Inflammatory macrophage treated with lipopolysaccharide for 1 hour (primary cell): ENCODE measurements around the gene ALDH4A1.
"Not testable (repeated sequence)": the region's sequence is repeated elsewhere in the genome, so short reads cannot be mapped to it uniquely, and the experiment has no call there.

ENCODE experiments used
- DNase-seq, 2 donors: peaks; one replicate each; pipeline ENCODE4 v3.0.0-alpha.2; 2020 to 2022

The ALDH4A1 gene

DNA sequence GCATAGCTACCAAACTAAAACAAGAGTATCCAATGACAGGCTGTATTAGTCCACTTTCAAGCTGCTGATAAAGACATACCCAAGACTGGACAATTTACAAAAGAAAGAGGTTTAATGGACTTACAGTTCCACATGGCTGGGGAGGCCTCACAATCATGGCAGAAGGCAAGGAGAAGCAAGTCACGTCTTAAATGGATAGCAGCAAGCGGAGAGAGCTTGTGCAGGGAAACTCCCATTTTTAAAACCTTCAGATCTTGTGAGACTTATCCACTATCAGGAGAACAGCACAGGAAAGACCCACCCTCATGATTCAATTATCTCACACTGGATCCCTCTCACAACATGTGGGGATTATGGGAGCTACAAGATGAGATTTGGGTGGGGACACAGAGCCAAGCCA, 54.6 kb downstream of the ALDH4A1 start:
- DNase-seq = not testable (repeated sequence)

- no peak for DNase-seq
Observed at GRCh38 chr1:18840145-18840544, 62.2 kb downstream of the ALDH4A1 start.

- DNase-seq = no peak
Observed at GRCh38 chr1:18836654-18837053, 65.7 kb downstream of the ALDH4A1 start.

DNA sequence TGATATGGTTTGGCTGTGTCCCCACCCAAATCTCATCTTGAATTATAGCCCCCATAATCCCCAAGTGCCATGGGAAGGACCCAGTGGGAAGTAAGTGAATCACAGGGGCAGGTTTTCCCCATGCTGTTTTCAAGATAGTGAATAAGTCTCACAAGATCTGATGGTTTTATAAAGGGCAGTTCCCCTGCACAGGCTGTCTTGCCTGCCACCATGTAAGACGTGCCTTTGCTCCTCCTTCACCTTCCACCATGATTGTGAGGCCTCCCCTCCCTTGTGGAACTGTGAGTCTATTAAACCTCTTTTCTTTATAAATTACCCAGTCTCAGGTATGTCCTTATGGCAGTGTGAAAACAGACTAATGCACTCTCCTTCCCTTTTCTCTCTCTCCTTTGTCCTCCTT, 70.0 kb downstream of the ALDH4A1 start:
- not testable (repeated sequence) for DNase-seq

DNA sequence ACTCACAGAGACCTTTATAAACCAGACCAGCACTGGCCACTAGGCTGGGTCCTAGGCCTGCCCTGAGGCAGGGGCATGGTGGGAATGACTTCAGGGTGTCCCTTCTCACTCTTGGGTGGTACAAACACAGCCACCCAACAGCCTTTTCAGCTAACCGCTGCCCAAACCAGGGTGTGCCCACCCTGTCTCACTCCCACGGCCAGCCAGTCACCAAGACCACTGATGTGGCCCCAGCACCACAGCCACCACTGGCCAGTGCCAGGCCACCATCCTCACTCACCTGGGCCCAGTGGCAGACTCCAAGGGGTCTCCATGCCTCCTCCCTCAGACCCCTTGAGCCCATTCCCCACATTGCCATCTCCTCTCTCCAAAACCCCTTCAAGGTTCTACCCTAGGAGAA, 70.7 kb downstream of the ALDH4A1 start:
- DNase-seq = no peak

DNA sequence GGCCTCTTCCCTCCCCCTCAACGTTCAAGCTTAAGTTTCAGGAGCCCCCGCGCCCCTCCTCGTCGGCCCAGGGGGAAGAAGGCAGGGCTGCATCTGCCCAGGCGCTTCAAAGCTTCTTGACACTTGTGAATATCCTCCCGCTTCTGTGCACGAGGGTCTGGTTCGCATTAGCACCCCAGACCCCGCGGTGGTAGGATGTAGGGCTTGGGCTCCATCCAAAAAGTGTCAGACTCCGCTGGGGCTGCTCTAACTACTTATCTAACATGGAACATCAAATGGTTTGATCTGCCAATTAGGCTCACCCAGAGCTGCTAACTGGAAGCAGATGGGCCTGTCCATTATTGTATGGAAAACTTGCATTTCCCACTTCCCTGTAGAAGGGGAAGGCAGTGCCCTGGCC, 71.8 kb downstream of the ALDH4A1 start:
- no peak for DNase-seq

GRCh38 chr1:18829671-18830070, 72.7 kb downstream of the ALDH4A1 start:
- DNase-seq = no peak

- no peak for DNase-seq
Observed at GRCh38 chr1:18828224-18828623, 74.1 kb downstream of the ALDH4A1 start.

DNA sequence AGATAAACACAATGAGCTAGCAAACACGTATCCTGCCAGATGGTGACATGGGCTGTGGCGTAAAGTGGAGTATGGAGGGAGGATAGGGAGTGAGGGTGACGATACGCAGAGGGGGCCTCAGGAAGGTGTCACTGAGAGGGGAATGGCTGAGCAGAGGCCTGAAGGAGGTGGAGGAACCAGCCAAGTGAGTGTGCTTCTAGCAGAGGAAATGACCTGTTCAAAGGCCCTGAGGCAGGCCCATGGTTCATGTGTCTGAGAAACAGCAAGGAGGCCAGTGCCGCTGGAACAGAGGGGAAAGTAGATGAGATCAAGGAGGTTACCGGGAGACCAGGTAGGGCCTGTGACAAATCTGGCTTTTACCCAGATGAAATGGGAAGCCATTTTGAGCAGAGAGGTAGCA, 78.9 kb downstream of the ALDH4A1 start:
- no peak for DNase-seq
